IPS-18c (cell line): ENCODE data around the gene THRB.
"Not testable (repeated sequence)": the region's sequence is repeated elsewhere in the genome, so short reads cannot be mapped to it uniquely, and the experiment has no call there.

ENCODE experiments used
- H3K4me3 ChIP-seq: 2 replicates; pipeline ENCODE4 v1.7.0; 2013; ENCODE audit warnings: low read depth, mild to moderate bottlenecking, low read length, moderate library complexity; ENCODE audit not compliant: insufficient read depth
- H3K9me3 ChIP-seq: one replicate; pipeline ENCODE4 v1.6.1; 2013; ENCODE audit warnings: mild to moderate bottlenecking, low read length, moderate library complexity; ENCODE audit not compliant: control insufficient read depth, insufficient read depth

Gene THRB

GRCh38 chr3:24437326-24437725, 57.3 kb downstream of the THRB start:
- no peaks in the 10 kb centered on the region for H3K9me3 ChIP-seq
- no peak overlapping the region for H3K4me3 ChIP-seq

- H3K4me3 ChIP-seq = no peak overlapping the region
- no peaks in the 10 kb centered on the region for H3K9me3 ChIP-seq
Observed at GRCh38 chr3:24435584-24435983, 59.1 kb downstream of the THRB start.

- no peak overlapping the region; the same call in 1 of the 2 replicates for H3K4me3 ChIP-seq
- no peaks in the 10 kb centered on the region for H3K9me3 ChIP-seq
Observed at GRCh38 chr3:24434651-24435050, 60.0 kb downstream of the THRB start.

- Histone ChIP-seq H3K4me3 (no peak overlapping the region), H3K9me3 (no peaks in the 10 kb centered on the region)
Observed at GRCh38 chr3:24433838-24434591, 60.6 kb downstream of the THRB start.

- no peak overlapping the region for H3K4me3 ChIP-seq
- H3K9me3 ChIP-seq = no peaks in the 10 kb centered on the region
Observed at GRCh38 chr3:24432989-24433388, 61.7 kb downstream of the THRB start.

GRCh38 chr3:24428481-24428880, 66.2 kb downstream of the THRB start:
- no peak overlapping the region for H3K4me3 ChIP-seq

GRCh38 chr3:24426896-24427295, 67.8 kb downstream of the THRB start:
- H3K9me3 ChIP-seq = no peaks in the 10 kb centered on the region
- H3K4me3 ChIP-seq = no peak overlapping the region

More at GRCh38 chr3:24428481-24428880, 66.2 kb downstream of the THRB start:
- no peaks in the 10 kb centered on the region for H3K9me3 ChIP-seq

- H3K4me3 ChIP-seq, H3K9me3 ChIP-seq: not testable (repeated sequence)
Observed at GRCh38 chr3:24420829-24421228, 73.8 kb downstream of the THRB start.

GRCh38 chr3:24420224-24420623, 74.4 kb downstream of the THRB start:
- Histone ChIP-seq H3K4me3 (no peak overlapping the region), H3K9me3 (no peaks in the 10 kb centered on the region)

- Histone ChIP-seq H3K9me3 (no peaks in the 10 kb centered on the region), H3K4me3 (no peak overlapping the region)
Observed at GRCh38 chr3:24419067-24419791, 75.4 kb downstream of the THRB start.

- no peak overlapping the region for H3K4me3 ChIP-seq
- H3K9me3 ChIP-seq = no peaks in the 10 kb centered on the region
Observed at GRCh38 chr3:24417730-24418129, 76.9 kb downstream of the THRB start.

- H3K4me3 ChIP-seq = no peak overlapping the region
Observed at GRCh38 chr3:24416224-24416623, 78.4 kb downstream of the THRB start.

GRCh38 chr3:24415824-24416223, 78.8 kb downstream of the THRB start:
- Histone ChIP-seq H3K4me3 (no peak overlapping the region), H3K9me3 (no peaks in the 10 kb centered on the region)

More at GRCh38 chr3:24416224-24416623, 78.4 kb downstream of the THRB start:
- H3K9me3 ChIP-seq = no peaks in the 10 kb centered on the region

- not testable (repeated sequence) for H3K9me3 ChIP-seq, H3K4me3 ChIP-seq
Observed at GRCh38 chr3:24413662-24414061, 81.0 kb downstream of the THRB start.

- H3K9me3 ChIP-seq = no peaks in the 10 kb centered on the region
- no peak overlapping the region for H3K4me3 ChIP-seq
Observed at GRCh38 chr3:24410860-24411259, 83.8 kb downstream of the THRB start.

GRCh38 chr3:24407980-24408680, 86.5 kb downstream of the THRB start:
- Histone ChIP-seq H3K9me3 (no peaks in the 10 kb centered on the region), H3K4me3 (no peak overlapping the region)

GRCh38 chr3:24406900-24407299, 87.8 kb downstream of the THRB start:
- H3K9me3 ChIP-seq = no peaks in the 10 kb centered on the region
- H3K4me3 ChIP-seq = no peak overlapping the region

GRCh38 chr3:24405057-24405456, 89.6 kb downstream of the THRB start:
- no peak overlapping the region for H3K4me3 ChIP-seq

More at GRCh38 chr3:24405057-24405456, 89.6 kb downstream of the THRB start:
- no peaks in the 10 kb centered on the region for H3K9me3 ChIP-seq
